HG03045 (cell line): Measurements from ENCODE around the gene PSMC2.

Experiments used
- ATAC-seq: cut with Tn5 transposase; IDR thresholded peaks from one replicate; pipeline ENCODE4 v1.9.1; 2021; ENCODE audit warnings: mild to moderate bottlenecking, moderate library complexity; ENCODE audit not compliant: unreplicated experiment

Gene PSMC2

GRCh38 chr7:103347507-103348267 is at the start of gene PSMC2:
PSMC2 (plus strand) TSS chr7:103347643; CDS start chr7:103347712, 69 bp downstream.
- peak; percentile 75 for ATAC-seq

GRCh38 chr7:103297837-103298179 is 49.6 kb upstream of the PSMC2 start:
- ATAC-seq = no peak

- ATAC-seq = no peak
Observed at GRCh38 chr7:103299660-103300059, 47.8 kb upstream of the PSMC2 start.

GRCh38 chr7:103301441-103301840 is 46.0 kb upstream of the PSMC2 start:
- ATAC-seq = no peak

- ATAC-seq = no peak
Observed at GRCh38 chr7:103307503-103308231, 39.8 kb upstream of the PSMC2 start.

GRCh38 chr7:103314852-103315251 is 32.6 kb upstream of the PSMC2 start:
- ATAC-seq = no peak

GRCh38 chr7:103316380-103316941 is 31.0 kb upstream of the PSMC2 start:
- no peak for ATAC-seq

GRCh38 chr7:103317009-103317408 is 30.4 kb upstream of the PSMC2 start:
- ATAC-seq = no peak

GRCh38 chr7:103325744-103326143 is 21.7 kb upstream of the PSMC2 start:
- ATAC-seq = no peak

- ATAC-seq = no peak
Observed at GRCh38 chr7:103336761-103337160, 10.7 kb upstream of the PSMC2 start.

- ATAC-seq = no peak
Observed at GRCh38 chr7:103338864-103339263, 8.6 kb upstream of the PSMC2 start.

GRCh38 chr7:103341466-103341865 is 6.0 kb upstream of the PSMC2 start:
- no peak for ATAC-seq

- ATAC-seq = no peak
Observed at GRCh38 chr7:103343332-103343731, 4.1 kb upstream of the PSMC2 start.

- ATAC-seq = peak; percentile 16
Observed at GRCh38 chr7:103343758-103344452, 3.5 kb upstream of the PSMC2 start.

GRCh38 chr7:103344453-103345149 is 2.8 kb upstream of the PSMC2 start, which contains the start of gene DNAJC2:
DNAJC2 (minus strand) TSS chr7:103344767; CDS start chr7:103344622, 145 bp downstream.
- peak; percentile 85 for ATAC-seq

- ATAC-seq = no peak
Observed at GRCh38 chr7:103346396-103346795, 1.0 kb upstream of the PSMC2 start.

- no peak for ATAC-seq
Observed at GRCh38 chr7:103348452-103348851, 1.0 kb downstream of the PSMC2 start.

- ATAC-seq = no peak
Observed at GRCh38 chr7:103348959-103349358, 1.5 kb downstream of the PSMC2 start.

- no peak for ATAC-seq
Observed at GRCh38 chr7:103349805-103350204, 2.4 kb downstream of the PSMC2 start.

- no peak for ATAC-seq
Observed at GRCh38 chr7:103369432-103369831, 22.0 kb downstream of the PSMC2 start.
